Esophagus squamous epithelium (tissue), 4 donors: ENCODE measurements around the gene ANKRD13A.

Experiments
- POLR2A ChIP-seq, 4 donors: fragments of 450-650 bp; IDR thresholded peaks; one replicate each; pipeline ENCODE4 v1.6.1; 2017; ENCODE audit warnings: antibody characterized with exemption in 4 of 4, mild to moderate bottlenecking in 4 of 4, moderate library complexity in 3 of 4
- TF ChIP-seq, protein P1 (sequence below), 6 experiments: fragments of 450-650 bp in 4 of 6; fragments of 200-600 bp in 2 of 6; sonication (generic) in 2 of 6; IDR thresholded peaks; one replicate each; pipeline ENCODE4 v1.5.1; 2016 to 2019; ENCODE audit warnings: antibody characterized with exemption in 6 of 6, mild to moderate bottlenecking in 4 of 6, moderate library complexity in 4 of 6

DNA sequence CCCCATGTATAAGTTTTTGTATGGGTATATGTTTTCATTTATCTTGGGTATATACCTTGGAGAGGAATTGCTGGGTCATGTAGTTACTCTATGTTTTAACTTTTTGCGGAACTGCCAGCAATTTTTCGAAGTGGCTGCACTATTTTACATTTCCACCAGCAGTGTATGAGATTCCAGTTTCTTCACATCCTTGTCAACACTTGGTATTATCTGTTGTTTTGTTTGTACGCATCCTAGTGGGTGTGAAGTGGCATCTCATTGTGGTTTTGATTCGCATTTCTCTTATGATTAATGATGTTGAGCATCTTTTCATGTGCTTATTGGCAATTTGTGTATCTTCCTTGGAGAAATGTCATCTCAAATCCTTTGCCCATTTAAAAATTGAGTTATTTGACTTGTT, 6.9 kb downstream of the ANKRD13A start:
- no peak for TF ChIP-seq POLR2A (IDR thresholded peaks at IDR 0.05)
- TF ChIP-seq, protein P1, sequence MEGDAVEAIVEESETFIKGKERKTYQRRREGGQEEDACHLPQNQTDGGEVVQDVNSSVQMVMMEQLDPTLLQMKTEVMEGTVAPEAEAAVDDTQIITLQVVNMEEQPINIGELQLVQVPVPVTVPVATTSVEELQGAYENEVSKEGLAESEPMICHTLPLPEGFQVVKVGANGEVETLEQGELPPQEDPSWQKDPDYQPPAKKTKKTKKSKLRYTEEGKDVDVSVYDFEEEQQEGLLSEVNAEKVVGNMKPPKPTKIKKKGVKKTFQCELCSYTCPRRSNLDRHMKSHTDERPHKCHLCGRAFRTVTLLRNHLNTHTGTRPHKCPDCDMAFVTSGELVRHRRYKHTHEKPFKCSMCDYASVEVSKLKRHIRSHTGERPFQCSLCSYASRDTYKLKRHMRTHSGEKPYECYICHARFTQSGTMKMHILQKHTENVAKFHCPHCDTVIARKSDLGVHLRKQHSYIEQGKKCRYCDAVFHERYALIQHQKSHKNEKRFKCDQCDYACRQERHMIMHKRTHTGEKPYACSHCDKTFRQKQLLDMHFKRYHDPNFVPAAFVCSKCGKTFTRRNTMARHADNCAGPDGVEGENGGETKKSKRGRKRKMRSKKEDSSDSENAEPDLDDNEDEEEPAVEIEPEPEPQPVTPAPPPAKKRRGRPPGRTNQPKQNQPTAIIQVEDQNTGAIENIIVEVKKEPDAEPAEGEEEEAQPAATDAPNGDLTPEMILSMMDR (IDR thresholded peaks at IDR 0.05) = no peak
